LNCAP (cell line): ENCODE measurements around the gene TTPAL.

Source experiments
- TF ChIP-seq, protein P1 (sequence below): fragments of 450-650 bp; IDR thresholded peaks from 2 replicates; pipeline ENCODE4 v1.5.1; 2017; ENCODE audit warnings: mild to moderate bottlenecking

The TTPAL gene

DNA sequence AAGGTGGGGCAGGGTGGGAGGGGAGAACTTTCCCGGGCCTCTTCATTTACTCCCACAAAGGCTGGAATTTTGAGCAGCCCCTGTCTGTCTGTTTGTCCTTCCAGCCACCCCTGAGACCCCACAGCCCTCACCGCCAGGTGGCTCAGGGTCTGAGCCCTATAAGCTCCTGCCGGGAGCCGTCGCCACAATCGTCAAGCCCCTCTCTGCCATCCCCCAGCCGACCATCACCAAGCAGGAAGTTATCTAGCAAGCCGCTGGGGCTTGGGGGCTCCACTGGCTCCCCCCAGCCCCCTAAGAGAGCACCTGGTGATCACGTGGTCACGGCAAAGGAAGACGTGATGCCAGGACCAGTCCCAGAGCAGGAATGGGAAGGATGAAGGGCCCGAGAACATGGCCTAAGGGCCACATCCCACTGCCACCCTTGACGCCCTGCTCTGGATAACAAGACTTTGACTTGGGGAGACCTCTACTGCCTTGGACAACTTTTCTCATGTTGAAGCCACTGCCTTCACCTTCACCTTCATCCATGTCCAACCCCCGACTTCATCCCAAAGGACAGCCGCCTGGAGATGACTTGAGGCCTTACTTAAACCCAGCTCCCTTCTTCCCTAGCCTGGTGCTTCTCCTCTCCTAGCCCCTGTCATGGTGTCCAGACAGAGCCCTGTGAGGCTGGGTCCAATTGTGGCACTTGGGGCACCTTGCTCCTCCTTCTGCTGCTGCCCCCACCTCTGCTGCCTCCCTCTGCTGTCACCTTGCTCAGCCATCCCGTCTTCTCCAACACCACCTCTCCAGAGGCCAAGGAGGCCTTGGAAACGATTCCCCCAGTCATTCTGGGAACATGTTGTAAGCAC, 46.0 kb upstream of the TTPAL start:
- TF ChIP-seq, protein P1, sequence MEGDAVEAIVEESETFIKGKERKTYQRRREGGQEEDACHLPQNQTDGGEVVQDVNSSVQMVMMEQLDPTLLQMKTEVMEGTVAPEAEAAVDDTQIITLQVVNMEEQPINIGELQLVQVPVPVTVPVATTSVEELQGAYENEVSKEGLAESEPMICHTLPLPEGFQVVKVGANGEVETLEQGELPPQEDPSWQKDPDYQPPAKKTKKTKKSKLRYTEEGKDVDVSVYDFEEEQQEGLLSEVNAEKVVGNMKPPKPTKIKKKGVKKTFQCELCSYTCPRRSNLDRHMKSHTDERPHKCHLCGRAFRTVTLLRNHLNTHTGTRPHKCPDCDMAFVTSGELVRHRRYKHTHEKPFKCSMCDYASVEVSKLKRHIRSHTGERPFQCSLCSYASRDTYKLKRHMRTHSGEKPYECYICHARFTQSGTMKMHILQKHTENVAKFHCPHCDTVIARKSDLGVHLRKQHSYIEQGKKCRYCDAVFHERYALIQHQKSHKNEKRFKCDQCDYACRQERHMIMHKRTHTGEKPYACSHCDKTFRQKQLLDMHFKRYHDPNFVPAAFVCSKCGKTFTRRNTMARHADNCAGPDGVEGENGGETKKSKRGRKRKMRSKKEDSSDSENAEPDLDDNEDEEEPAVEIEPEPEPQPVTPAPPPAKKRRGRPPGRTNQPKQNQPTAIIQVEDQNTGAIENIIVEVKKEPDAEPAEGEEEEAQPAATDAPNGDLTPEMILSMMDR: no peak

DNA sequence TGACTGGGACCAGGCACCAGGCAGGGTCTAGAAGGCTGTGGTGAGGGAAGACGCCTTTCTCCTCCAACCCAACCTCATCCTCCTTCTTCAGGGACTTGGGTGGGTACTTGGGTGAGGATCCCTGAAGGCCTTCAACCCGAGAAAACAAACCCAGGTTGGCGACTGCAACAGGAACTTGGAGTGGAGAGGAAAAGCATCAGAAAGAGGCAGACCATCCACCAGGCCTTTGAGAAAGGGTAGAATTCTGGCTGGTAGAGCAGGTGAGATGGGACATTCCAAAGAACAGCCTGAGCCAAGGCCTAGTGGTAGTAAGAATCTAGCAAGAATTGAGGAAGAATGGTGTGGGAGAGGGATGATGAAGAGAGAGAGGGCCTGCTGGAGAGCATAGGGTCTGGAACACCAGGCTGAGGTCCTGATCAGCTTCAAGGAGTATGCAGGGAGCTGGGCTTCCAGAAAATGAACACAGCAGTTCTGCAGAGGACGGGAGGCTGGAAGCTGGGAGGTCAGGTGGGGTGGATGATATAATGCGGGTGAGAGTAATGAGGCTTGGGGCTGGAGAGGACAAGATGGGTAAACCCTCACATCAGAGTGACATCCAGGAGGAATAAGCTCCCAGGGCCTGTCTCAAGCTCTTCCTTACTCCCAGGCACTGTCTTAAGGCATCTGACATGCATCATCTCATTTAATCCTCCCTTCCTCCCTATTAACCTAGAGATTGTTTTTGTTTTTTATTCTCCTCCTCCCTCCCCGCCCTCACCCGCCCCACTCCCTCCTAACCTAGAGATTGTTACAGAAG, 45.2 kb upstream of the TTPAL start:
- TF ChIP-seq, protein P1: no peak

DNA sequence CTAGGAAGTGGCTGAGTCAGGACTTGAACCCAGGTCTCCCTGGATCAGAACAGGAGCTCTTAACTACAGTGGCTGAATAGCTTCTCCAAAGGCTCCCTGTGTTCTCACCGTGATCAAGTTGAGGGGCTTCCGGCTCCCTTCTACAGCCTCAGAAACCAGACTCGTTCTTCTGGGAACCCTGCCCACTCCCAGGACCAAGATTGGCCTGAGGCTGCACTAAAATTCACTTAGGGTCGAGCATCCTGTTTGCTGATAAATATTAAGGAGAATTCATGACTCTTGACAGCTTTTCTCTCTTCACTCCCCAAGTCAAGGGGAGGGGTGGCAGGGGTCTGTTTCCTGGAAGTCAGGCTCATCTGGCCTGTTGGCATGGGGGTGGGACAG, 44.6 kb upstream of the TTPAL start:
- TF ChIP-seq, protein P1: no peak

DNA sequence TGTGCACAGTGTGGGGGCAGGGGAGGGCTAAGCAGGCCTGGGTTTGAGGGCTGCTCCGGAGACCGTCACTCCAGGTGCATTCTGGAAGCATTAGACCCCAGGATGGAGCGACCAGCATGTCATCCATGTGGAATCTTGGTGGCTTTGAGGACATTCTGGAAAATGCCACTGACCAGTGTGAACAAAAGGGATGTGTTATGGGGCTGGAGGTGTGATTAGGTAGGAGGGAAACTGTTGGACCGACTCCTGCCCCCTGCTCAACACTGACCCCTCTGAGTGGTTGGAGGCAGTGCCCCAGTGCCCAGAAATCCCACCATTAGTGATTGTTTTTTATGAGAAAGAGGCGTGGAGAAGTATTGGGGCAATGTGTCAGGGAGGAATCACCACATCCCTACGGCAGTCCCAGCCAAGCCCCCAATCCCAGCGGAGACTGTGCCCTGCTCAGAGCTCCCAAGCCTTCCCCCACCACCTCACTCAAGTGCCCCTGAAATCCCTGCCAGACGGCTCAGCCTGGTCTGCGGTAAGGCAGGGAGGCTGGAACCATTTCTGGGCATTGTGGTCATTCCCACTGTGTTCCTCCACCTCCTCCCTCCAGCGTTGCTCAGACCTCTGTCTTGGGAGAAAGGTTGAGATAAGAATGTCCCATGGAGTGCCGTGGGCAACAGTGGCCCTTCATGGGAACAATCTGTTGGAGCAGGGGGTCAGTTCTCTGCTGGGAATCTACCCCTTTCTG, 44.0 kb upstream of the TTPAL start:
- TF ChIP-seq, protein P1: no peak

DNA sequence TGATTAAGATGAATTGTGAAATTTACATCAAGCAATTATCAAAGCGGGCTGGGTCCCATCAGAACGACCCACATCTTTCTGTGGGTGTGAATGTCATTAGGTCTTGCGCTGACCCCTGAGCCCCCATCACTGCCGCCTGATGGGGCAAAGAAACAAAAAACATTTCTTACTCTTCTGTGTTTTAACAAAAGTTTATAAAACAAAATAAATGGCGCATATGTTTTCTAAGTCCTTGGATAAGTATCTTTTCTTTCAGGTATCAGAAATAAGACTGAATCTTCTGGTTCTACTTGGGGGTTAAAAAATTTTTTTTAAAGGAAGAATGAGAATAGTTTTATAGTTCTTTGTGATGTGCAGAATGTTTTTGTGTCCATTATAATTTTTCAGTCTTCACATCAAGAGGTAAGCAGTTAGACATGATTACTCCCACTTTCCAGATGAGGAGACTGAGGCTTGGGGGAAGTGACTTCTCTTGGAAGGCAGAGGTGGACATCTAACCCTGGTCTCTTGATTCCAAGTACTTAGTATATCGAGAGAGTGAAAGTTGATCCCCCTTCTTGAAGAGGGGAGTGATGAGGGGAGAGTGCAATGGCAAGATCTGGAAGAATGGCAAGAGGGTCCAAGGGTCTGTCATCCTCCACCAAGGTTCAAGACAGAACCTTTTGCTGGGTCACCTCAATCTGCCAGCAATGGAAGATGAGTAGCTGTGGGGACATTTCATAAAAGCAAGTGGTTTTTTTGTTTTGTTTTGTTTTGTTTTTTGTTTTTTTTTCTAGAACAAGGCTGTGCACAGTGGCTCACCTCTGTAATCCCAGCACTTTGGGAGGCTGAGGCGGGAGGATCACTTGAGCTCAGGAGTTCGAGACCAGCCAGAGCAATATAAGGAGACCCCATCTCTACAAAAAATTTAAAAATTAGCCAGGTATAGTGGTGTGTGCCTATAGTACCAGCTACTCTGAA, 42.8 kb upstream of the TTPAL start:
- TF ChIP-seq, protein P1: no peak

DNA sequence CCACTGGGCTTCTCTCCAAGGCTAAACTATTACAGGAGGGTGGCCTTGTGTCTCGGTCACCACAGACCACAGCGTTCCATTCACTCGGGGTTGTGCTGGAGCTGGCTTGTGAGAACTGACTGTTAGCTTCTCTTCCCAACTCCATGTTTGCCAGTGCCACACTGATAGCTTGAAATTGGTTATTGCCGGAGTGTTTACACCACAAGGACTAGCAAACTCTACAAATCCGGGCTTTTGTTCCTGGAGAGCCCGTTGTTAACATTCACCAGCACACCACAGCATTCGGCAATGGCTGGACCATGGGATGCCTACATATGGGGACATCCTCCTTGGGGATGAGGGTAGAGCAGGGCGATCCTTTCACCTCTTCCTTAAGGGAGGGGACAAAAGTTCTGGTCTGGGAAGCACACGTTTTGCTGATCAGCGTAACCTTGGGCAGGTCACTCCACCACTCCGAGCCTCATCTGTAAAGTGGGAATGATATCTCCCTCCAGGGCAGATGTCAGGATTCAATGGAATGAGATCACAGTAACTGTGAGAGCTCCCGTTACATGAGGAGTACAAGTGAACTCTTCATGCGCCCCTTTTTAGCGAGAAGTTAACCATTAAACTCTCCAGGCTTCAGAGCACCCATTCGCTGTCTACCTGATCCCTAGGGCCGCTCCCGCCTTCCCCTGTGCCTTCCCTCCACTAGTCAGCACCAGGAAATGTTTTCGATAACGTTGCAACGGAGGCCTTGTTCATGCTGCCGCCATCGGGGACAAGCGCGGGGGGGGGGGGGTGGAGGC, 41.7 kb upstream of the TTPAL start:
- TF ChIP-seq, protein P1: no peak
